Activated effector memory CD4-positive, alpha-beta T cell treated with Interleukin-2 at 50 U/mL for 16 hours (primary cell): ENCODE results near the gene TIGD2.

Experiments used
- DNase-seq: peaks from one replicate; pipeline ENCODE4 v3.0.0-alpha.2; 2020

TIGD2 gene

DNA sequence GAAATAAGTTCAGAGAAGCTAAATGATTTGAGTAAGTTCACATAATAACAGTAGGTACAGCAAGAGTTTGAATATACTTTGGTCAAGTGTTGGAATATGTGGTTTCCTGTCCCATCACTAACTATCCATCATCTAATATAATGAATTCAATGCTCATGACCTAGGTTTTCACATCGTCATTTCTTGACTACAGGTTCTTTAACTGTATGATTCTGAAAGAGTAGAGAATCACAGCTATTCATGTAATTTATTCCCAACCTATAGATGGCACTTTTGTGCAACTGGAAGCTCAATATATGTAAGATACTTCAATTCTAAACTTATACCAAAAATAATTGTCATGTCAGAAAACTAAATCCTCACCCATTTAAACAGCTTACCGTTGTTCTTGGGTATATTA, 53.1 kb downstream of the TIGD2 start:
- no peak for DNase-seq
